H9 (cell line): ENCODE results near the gene KIRREL3. TPM values are rescaled to one million over a fixed set of nuclear protein-coding genes. Genes with fewer than 3 reads are reported as not detected.

ENCODE experiments used
- DNase-seq: peaks from one replicate; pipeline ENCODE4 v3.0.0-alpha.2; 2017
- H2AFZ ChIP-seq: one replicate; pipeline ENCODE4 v1.6.1; 2013; ENCODE audit warnings: mild to moderate bottlenecking, low read length, control low read depth, moderate library complexity
- H2AK5ac ChIP-seq: 2 replicates; pipeline ENCODE4 v1.6.1; 2013; ENCODE audit warnings: low read length, control low read depth, mixed read lengths; ENCODE audit not compliant: insufficient read length
- H2BK120ac ChIP-seq: one replicate; pipeline ENCODE4 v1.6.1; 2013; ENCODE audit warnings: low read depth, mild to moderate bottlenecking, low read length, control low read depth, inconsistent platforms; ENCODE audit not compliant: poor library complexity, severe bottlenecking
- H2BK12ac ChIP-seq: 2 replicates; pipeline ENCODE4 v1.6.1; 2013; ENCODE audit warnings: low read length, control low read depth, mixed read lengths, low read depth; ENCODE audit not compliant: insufficient read length
- H2BK15ac ChIP-seq: 2 replicates; pipeline ENCODE4 v1.6.1; 2013; ENCODE audit warnings: low read depth, low read length, control low read depth
- H2BK20ac ChIP-seq: one replicate; pipeline ENCODE4 v1.6.1; 2013; ENCODE audit warnings: low read depth, mild to moderate bottlenecking, low read length, control low read depth, inconsistent platforms; ENCODE audit not compliant: poor library complexity, severe bottlenecking
- H2BK5ac ChIP-seq: 2 replicates; pipeline ENCODE4 v1.6.1; 2013; ENCODE audit warnings: low read length, control low read depth, mixed read lengths; ENCODE audit not compliant: insufficient read length
- H3K14ac ChIP-seq: 2 replicates; pipeline ENCODE4 v1.6.1; 2013; ENCODE audit warnings: low read length, control low read depth; ENCODE audit not compliant: insufficient read depth
- H3K18ac ChIP-seq: 2 replicates; pipeline ENCODE4 v1.6.1; 2013; ENCODE audit warnings: low read depth, mild to moderate bottlenecking, mixed read lengths, low read length, control low read depth; ENCODE audit not compliant: insufficient read length
- H3K23ac ChIP-seq: 2 replicates; pipeline ENCODE4 v1.6.1; 2013; ENCODE audit warnings: low read length, control low read depth, mixed read lengths, low read depth; ENCODE audit not compliant: insufficient read length
- H3K23me2 ChIP-seq: 2 replicates; pipeline ENCODE4 v1.6.1; 2013; ENCODE audit warnings: low read depth, mild to moderate bottlenecking, mixed read lengths, low read length, control low read depth; ENCODE audit not compliant: insufficient read length, poor library complexity, severe bottlenecking
- H3K27ac ChIP-seq: 2 replicates; pipeline ENCODE4 v1.5.1; 2013; ENCODE audit warnings: low read length, control low read depth, mixed read lengths, low read depth; ENCODE audit not compliant: insufficient read length
- H3K27me3 ChIP-seq: 2 replicates; pipeline ENCODE4 v1.6.1; 2013; ENCODE audit warnings: low read length, control low read depth, inconsistent platforms; ENCODE audit not compliant: insufficient read depth
- H3K4ac ChIP-seq: 2 replicates; pipeline ENCODE4 v1.6.1; 2013; ENCODE audit warnings: low read depth, mild to moderate bottlenecking, control low read depth, inconsistent platforms, low read length, moderate library complexity
- H3K4me1 ChIP-seq: 2 replicates; pipeline ENCODE4 v1.6.1; 2013; ENCODE audit warnings: low read length, control low read depth, inconsistent platforms; ENCODE audit not compliant: insufficient read depth
- H3K4me2 ChIP-seq: 2 replicates; pipeline ENCODE4 v1.6.1; 2013; ENCODE audit warnings: low read length, control low read depth, mixed read lengths; ENCODE audit not compliant: insufficient read length, insufficient read depth
- H3K56ac ChIP-seq: 2 replicates; pipeline ENCODE4 v1.6.1; 2013; ENCODE audit warnings: low read depth, mild to moderate bottlenecking, mixed read lengths, low read length, control low read depth; ENCODE audit not compliant: insufficient read length
- H3K79me1 ChIP-seq: 2 replicates; pipeline ENCODE4 v1.6.1; 2013; ENCODE audit warnings: low read depth, mild to moderate bottlenecking, moderate library complexity, low read length, control low read depth, inconsistent platforms; ENCODE audit not compliant: insufficient read depth, poor library complexity, severe bottlenecking
- H3K79me2 ChIP-seq: 2 replicates; pipeline ENCODE4 v1.6.1; 2013; ENCODE audit warnings: low read length, control low read depth, inconsistent platforms; ENCODE audit not compliant: insufficient read depth
- H3K9ac ChIP-seq: 2 replicates; pipeline ENCODE4 v1.6.1; 2013; ENCODE audit warnings: low read length, control low read depth, mixed read lengths; ENCODE audit not compliant: insufficient read length; ENCODE audit errors: extremely low read depth
- H3K9me3 ChIP-seq: one replicate; pipeline ENCODE4 v1.6.1; 2013; ENCODE audit warnings: low read depth, low read length, inconsistent platforms; ENCODE audit not compliant: control insufficient read depth
- H3T11ph ChIP-seq: one replicate; pipeline ENCODE4 v1.6.1; 2013; ENCODE audit warnings: mild to moderate bottlenecking, low read length, control low read depth, inconsistent platforms
- H4K20me1 ChIP-seq: one replicate; pipeline ENCODE4 v1.6.1; 2013; ENCODE audit not compliant: control insufficient read depth, insufficient read length, insufficient read depth
- H4K5ac ChIP-seq: 2 replicates; pipeline ENCODE4 v1.6.1; 2013; ENCODE audit warnings: low read depth, mild to moderate bottlenecking, mixed read lengths, low read length, control low read depth; ENCODE audit not compliant: insufficient read length
- H4K8ac ChIP-seq: replicated peaks from 2 replicates; pipeline ENCODE4 v1.6.1; 2013; ENCODE audit warnings: low read length, control low read depth, mixed read lengths, low read depth; ENCODE audit not compliant: insufficient read length
- H4K91ac ChIP-seq: 2 replicates; pipeline ENCODE4 v1.6.1; 2013; ENCODE audit warnings: low read depth, mild to moderate bottlenecking, moderate library complexity, mixed read lengths, low read length, control low read depth; ENCODE audit not compliant: insufficient read length
- H3K27ac Mint-ChIP-seq, 3 experiments: 2 replicates in 2 of 3; 3 replicates in 1 of 3; pipeline ENCODE4 v1.8.0; 2020 to 2021; ENCODE audit warnings: mixed read lengths in 3 of 3, mild to moderate bottlenecking in 1 of 3, moderate library complexity in 1 of 3
- H3K27me3 Mint-ChIP-seq: 2 replicates; pipeline ENCODE4 v1.8.0; 2021; ENCODE audit warnings: low read depth, mild to moderate bottlenecking, moderate library complexity, mixed read lengths
- H3K36me3 Mint-ChIP-seq, 3 experiments: 2 replicates in 2 of 3; 3 replicates in 1 of 3; pipeline ENCODE4 v1.8.0; 2020 to 2021; ENCODE audit warnings: low read depth in 3 of 3, mixed read lengths in 3 of 3; ENCODE audit not compliant: insufficient read depth in 1 of 3
- H3K4me1 Mint-ChIP-seq, 2 experiments: 2 replicates each; pipeline ENCODE4 v1.8.0; 2020; ENCODE audit warnings: mixed read lengths in 2 of 2
- H3K4me3 Mint-ChIP-seq, 2 experiments: 2 replicates in 1 of 2; 3 replicates in 1 of 2; pipeline ENCODE4 v1.8.0; 2020 to 2021; ENCODE audit warnings: mild to moderate bottlenecking in 2 of 2, mixed read lengths in 2 of 2, moderate library complexity in 1 of 2
- H3K9me3 Mint-ChIP-seq, 2 experiments: 2 replicates in 1 of 2; 3 replicates in 1 of 2; pipeline ENCODE4 v1.8.0; 2020; ENCODE audit warnings: mild to moderate bottlenecking in 2 of 2, mixed read lengths in 2 of 2, moderate library complexity in 1 of 2
- CTCF ChIP-seq: fragments of 200-600 bp; sonication (generic); conservative IDR thresholded peaks from 3 replicates; pipeline ENCODE4 v1.8.0; 2021; ENCODE audit warnings: antibody characterized with exemption, mild to moderate bottlenecking
- WGBS: extraction: QIAGEN DNeasy Blood & Tissue Kit; methylation state at CpG from one replicate; pipeline ENCODE4 v1.1.7; 2013; ENCODE audit warnings: missing lambda C conversion rate, low lambda C conversion rate, mixed read lengths; ENCODE audit not compliant: insufficient read length; ENCODE audit errors: extremely low coverage; 5-methylcytosine and 5-hydroxymethylcytosine counted together
- total RNA-seq: library from RNA; stranded (reverse); gene quantifications from 2 replicates; pipeline ENCODE4 v1.2.1, GENCODE V29; 2021

Gene KIRREL3
- total RNA-seq, 1 experiment from 2014 or later: 0.17 TPM

GRCh38 chr11:126501641-126502040 lies 498.9 kb downstream of the KIRREL3 start:
- H2BK15ac ChIP-seq: no peak overlapping the region
- WGBS: no CpG with 5 or more reads among the region's 6 CpGs
- no peak overlapping the region for H3K9ac ChIP-seq
- no peak overlapping the region for H2BK5ac ChIP-seq
- no peak overlapping the region for H3K27ac ChIP-seq
- Mint-ChIP-seq H3K27ac (no peak overlapping the region; a peak in 1 of 7 replicates), H3K36me3 (peaks cover 0 to 5% (median 4%) of the 10 kb centered on the region in 3 experiments; a peak in 2 of 7 replicates), H3K9me3 (peaks cover 6 to 11% of the 10 kb centered on the region in 2 experiments), H3K4me1 (peaks cover 34 to 46% of the 10 kb centered on the region in 2 experiments), H3K4me3 (no peak overlapping the region), H3K27me3 (peaks cover 2% of the 10 kb centered on the region)
- H3K27me3 ChIP-seq: no peaks in the 10 kb centered on the region
- H3K4me1 ChIP-seq: peaks cover 8% of the 10 kb centered on the region; the same call in 1 of the 2 replicates
- H3K56ac ChIP-seq: no peak overlapping the region
- H4K91ac ChIP-seq: no peak overlapping the region
- no peaks in the 10 kb centered on the region for H3K79me1 ChIP-seq
- H3K9me3 ChIP-seq: no peaks in the 10 kb centered on the region
- H4K8ac ChIP-seq: no peak overlapping the region
- TF ChIP-seq CTCF: no peak
- no peak overlapping the region; the same call in 1 of the 2 replicates for H3K14ac ChIP-seq
- no peaks in the 10 kb centered on the region for H3K79me2 ChIP-seq
- no peak for DNase-seq
- no peak overlapping the region for H2BK120ac ChIP-seq
- H3K18ac ChIP-seq: no peak overlapping the region
- no peak overlapping the region for H2BK12ac ChIP-seq
- H3K23me2 ChIP-seq: no peaks in the 10 kb centered on the region
- H3K4ac ChIP-seq: no peak overlapping the region
- no peak overlapping the region for H4K5ac ChIP-seq
- H3K4me2 ChIP-seq: no peak overlapping the region
- no peaks in the 10 kb centered on the region for H4K20me1 ChIP-seq
- H2BK20ac ChIP-seq: no peak overlapping the region
- H2AFZ ChIP-seq: no peak overlapping the region
- H3T11ph ChIP-seq: no peak overlapping the region
- H3K23ac ChIP-seq: no peak overlapping the region
- H2AK5ac ChIP-seq: no peak overlapping the region
